Mesenchymal stem cell (in vitro differentiated cells and primary cell): Measurements from ENCODE around the gene ZNF133. TPM values are rescaled to one million over a fixed set of nuclear protein-coding genes. Genes with fewer than 3 reads are reported as not detected.

ENCODE experiments used
- DNase-seq: peaks from one replicate; pipeline ENCODE4 v3.0.0-alpha.2; 2013
- H2AFZ ChIP-seq: one replicate; pipeline ENCODE4 v1.6.1; 2013; ENCODE audit warnings: low read depth, mild to moderate bottlenecking, control low read depth, inconsistent platforms, low read length, moderate library complexity
- H2AK5ac ChIP-seq: 2 replicates; pipeline ENCODE4 v1.6.1; 2013; ENCODE audit warnings: low read length, moderate library complexity, mild to moderate bottlenecking, inconsistent platforms; ENCODE audit not compliant: severe bottlenecking
- H2BK120ac ChIP-seq: one replicate; pipeline ENCODE4 v1.6.1; 2013; ENCODE audit warnings: low read depth, mild to moderate bottlenecking, inconsistent platforms, low read length, moderate library complexity
- H2BK12ac ChIP-seq, 2 experiments: one replicate each; pipeline ENCODE4 v1.6.1; 2013; ENCODE audit warnings: inconsistent platforms in 2 of 2, low read length in 2 of 2, mild to moderate bottlenecking in 2 of 2, moderate library complexity in 2 of 2, control low read depth in 1 of 2
- H2BK15ac ChIP-seq: one replicate; pipeline ENCODE4 v1.6.1; 2013; ENCODE audit warnings: mild to moderate bottlenecking, low read depth, inconsistent platforms; ENCODE audit not compliant: poor library complexity, severe bottlenecking
- H2BK5ac ChIP-seq: 2 replicates; pipeline ENCODE4 v1.6.1; 2013; ENCODE audit warnings: low read depth, mild to moderate bottlenecking, low read length, control low read depth, inconsistent platforms; ENCODE audit not compliant: poor library complexity, severe bottlenecking
- H3K14ac ChIP-seq, 2 experiments: one replicate each; pipeline ENCODE4 v1.6.1; 2013; ENCODE audit warnings: inconsistent platforms in 2 of 2, low read length in 2 of 2, control low read depth in 1 of 2, mild to moderate bottlenecking in 1 of 2, moderate library complexity in 1 of 2
- H3K18ac ChIP-seq, 2 experiments: one replicate each; pipeline ENCODE4 v1.6.1; 2013; ENCODE audit warnings: inconsistent platforms in 2 of 2, low read length in 2 of 2, control low read depth in 1 of 2, low read depth in 1 of 2, mild to moderate bottlenecking in 1 of 2
- H3K23ac ChIP-seq, 2 experiments: one replicate each; pipeline ENCODE4 v1.6.1; 2013; ENCODE audit warnings: inconsistent platforms in 2 of 2, low read length in 2 of 2, mild to moderate bottlenecking in 2 of 2, moderate library complexity in 2 of 2, control low read depth in 1 of 2
- H3K27ac ChIP-seq: 2 replicates; pipeline ENCODE4 v1.5.1; 2013; ENCODE audit warnings: mild to moderate bottlenecking, moderate library complexity, low read length, control low read depth, inconsistent platforms; ENCODE audit not compliant: poor library complexity, severe bottlenecking
- H3K27me3 ChIP-seq, 2 experiments: 2 replicates each; pipeline versions ENCODE4 v1.6.1 to v1.7.0; 2013; ENCODE audit warnings: low read length in 2 of 2, mild to moderate bottlenecking in 2 of 2, moderate library complexity in 2 of 2, control low read depth in 1 of 2, inconsistent platforms in 1 of 2; ENCODE audit not compliant: control insufficient read depth in 1 of 2, insufficient read depth in 1 of 2
- H3K36me3 ChIP-seq, 2 experiments: 2 replicates each; pipeline versions ENCODE4 v1.6.1 to v1.7.0; 2013; ENCODE audit warnings: low read length in 2 of 2, control low read depth in 1 of 2, inconsistent platforms in 1 of 2, low read depth in 1 of 2, mild to moderate bottlenecking in 1 of 2; ENCODE audit not compliant: insufficient read depth in 2 of 2, control insufficient read depth in 1 of 2
- H3K4ac ChIP-seq, 2 experiments: one replicate each; pipeline ENCODE4 v1.6.1; 2013; ENCODE audit warnings: inconsistent platforms in 2 of 2, low read length in 2 of 2, mild to moderate bottlenecking in 2 of 2, moderate library complexity in 2 of 2, control low read depth in 1 of 2, low read depth in 1 of 2
- H3K4me1 ChIP-seq: 2 replicates; pipeline ENCODE4 v1.6.1; 2013; ENCODE audit warnings: low read depth, low read length, control low read depth; ENCODE audit not compliant: control insufficient read depth, insufficient read depth
- H3K4me2 ChIP-seq: 2 replicates; pipeline ENCODE4 v1.6.1; 2013; ENCODE audit warnings: low read length, mild to moderate bottlenecking, inconsistent platforms; ENCODE audit not compliant: poor library complexity, severe bottlenecking
- H3K4me3 ChIP-seq, 2 experiments: 2 replicates each; pipeline versions ENCODE4 v1.5.1 to v1.7.0; 2013; ENCODE audit warnings: low read length in 2 of 2, mild to moderate bottlenecking in 2 of 2, control low read depth in 1 of 2, low read depth in 1 of 2; ENCODE audit not compliant: insufficient read depth in 1 of 2
- H3K79me1 ChIP-seq: replicated peaks from 2 replicates; pipeline ENCODE4 v1.6.1; 2013; ENCODE audit warnings: mild to moderate bottlenecking, control low read depth, low read length, inconsistent platforms; ENCODE audit not compliant: poor library complexity, severe bottlenecking
- H3K9ac ChIP-seq: 2 replicates; pipeline ENCODE4 v1.7.0; 2013; ENCODE audit warnings: mild to moderate bottlenecking, low read length, moderate library complexity
- H3K9me3 ChIP-seq: 2 replicates; pipeline ENCODE4 v1.7.0; 2013; ENCODE audit warnings: mild to moderate bottlenecking, low read length; ENCODE audit not compliant: control insufficient read depth
- H4K8ac ChIP-seq: one replicate; pipeline ENCODE4 v1.6.1; 2013; ENCODE audit warnings: inconsistent platforms, mild to moderate bottlenecking, low read length, moderate library complexity
- H4K91ac ChIP-seq: one replicate; pipeline ENCODE4 v1.6.1; 2013; ENCODE audit warnings: mild to moderate bottlenecking, low read length, inconsistent platforms
- WGBS: methylation state at CpG from one replicate; pipeline ENCODE4 v1.1.7; 2013; ENCODE audit warnings: mixed read lengths; 5-methylcytosine and 5-hydroxymethylcytosine counted together
- small RNA-seq: library from polyadenylated mRNA; stranded (forward); fragments of <200 nt; extraction: miRNeasy Mini kit (QIAGEN cat#:217004); gene quantifications from one replicate; pipeline ENCODE3, GENCODE V24; 2013; ENCODE audit warnings: low read depth

Gene ZNF133

DNA sequence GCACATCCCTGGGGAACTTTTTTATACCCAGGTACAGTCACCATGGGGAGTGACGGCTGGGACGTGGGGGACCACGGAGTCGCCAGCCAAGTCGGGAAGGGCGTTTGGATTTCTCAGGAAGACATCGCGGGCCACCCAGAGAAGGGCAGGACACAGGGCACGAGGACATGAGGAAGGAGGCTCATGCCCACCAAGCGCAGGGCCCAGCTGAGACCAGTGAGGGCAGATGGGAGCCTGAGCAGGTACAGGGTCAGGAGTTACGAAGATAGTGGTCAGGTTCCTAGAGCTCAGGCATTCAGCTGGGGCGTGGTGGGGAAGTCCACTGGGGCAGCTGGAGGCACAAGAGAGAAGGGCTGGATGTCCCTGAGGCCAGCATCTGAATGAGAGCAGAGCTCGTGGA lies 74.6 kb downstream of the ZNF133 start:
- Histone ChIP-seq H2AK5ac (no peak overlapping the region), H3K79me1 (no peaks in the 10 kb centered on the region), H3K23ac (no peak overlapping the region), H3K4me3 (no peak overlapping the region), H3K36me3 (no peaks in the 10 kb centered on the region), H3K4me1 (peaks cover 2% of the 10 kb centered on the region), H3K27ac (no peak overlapping the region), H2AFZ (no peak overlapping the region), H3K18ac (no peak overlapping the region), H3K14ac (no peak overlapping the region), H3K9me3 (no peaks in the 10 kb centered on the region), H4K91ac (no peak overlapping the region), H3K4me2 (no peak overlapping the region), H3K4ac (no peak overlapping the region), H4K8ac (no peak overlapping the region), H2BK15ac (no peak overlapping the region), H2BK120ac (no peak overlapping the region), H2BK12ac (no peak overlapping the region), H3K9ac (no peak overlapping the region), H2BK5ac (no peak overlapping the region), H3K27me3 (peaks cover 3 to 8% of the 10 kb centered on the region in 2 experiments)
- WGBS = 86% methylated on average over 12 of the region's 13 CpGs
- DNase-seq = no peak

DNA sequence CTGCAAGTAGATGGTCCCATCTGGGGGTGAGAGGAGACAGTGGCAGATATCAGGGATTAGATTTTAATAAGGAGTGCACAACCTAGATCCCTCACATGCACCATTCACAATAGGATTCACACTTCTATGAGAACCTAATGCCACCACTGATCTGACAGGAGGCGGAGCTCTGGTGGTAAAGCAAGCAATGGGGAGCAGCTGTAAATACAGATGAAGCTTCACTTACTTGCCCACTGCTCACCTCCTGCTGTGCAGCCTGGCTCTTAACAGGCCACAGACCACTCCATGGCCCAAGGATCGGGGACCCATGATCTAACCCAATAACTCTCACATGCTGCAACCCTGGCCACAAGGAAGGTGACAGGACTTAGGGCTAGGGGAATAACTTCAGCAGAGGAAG lies 75.4 kb downstream of the ZNF133 start:
- Histone ChIP-seq H3K4me1 (peaks cover 2% of the 10 kb centered on the region), H3K4ac (no peak overlapping the region), H3K14ac (no peak overlapping the region), H3K23ac (no peak overlapping the region), H2BK5ac (no peak overlapping the region), H2AFZ (no peak overlapping the region), H3K27me3 (peaks cover 0 to 3% of the 10 kb centered on the region in 2 experiments), H4K8ac (no peak overlapping the region), H3K9ac (no peak overlapping the region), H3K4me3 (no peak overlapping the region), H3K18ac (no peak overlapping the region), H2BK120ac (no peak overlapping the region), H2AK5ac (no peak overlapping the region), H3K36me3 (no peaks in the 10 kb centered on the region), H3K9me3 (no peaks in the 10 kb centered on the region), H3K4me2 (no peak overlapping the region), H3K79me1 (no peaks in the 10 kb centered on the region), H2BK12ac (no peak overlapping the region), H3K27ac (no peak overlapping the region), H4K91ac (no peak overlapping the region), H2BK15ac (no peak overlapping the region)
- DNase-seq = no peak
- WGBS = 85% methylated on average over 1 of the region's 2 CpGs

DNA sequence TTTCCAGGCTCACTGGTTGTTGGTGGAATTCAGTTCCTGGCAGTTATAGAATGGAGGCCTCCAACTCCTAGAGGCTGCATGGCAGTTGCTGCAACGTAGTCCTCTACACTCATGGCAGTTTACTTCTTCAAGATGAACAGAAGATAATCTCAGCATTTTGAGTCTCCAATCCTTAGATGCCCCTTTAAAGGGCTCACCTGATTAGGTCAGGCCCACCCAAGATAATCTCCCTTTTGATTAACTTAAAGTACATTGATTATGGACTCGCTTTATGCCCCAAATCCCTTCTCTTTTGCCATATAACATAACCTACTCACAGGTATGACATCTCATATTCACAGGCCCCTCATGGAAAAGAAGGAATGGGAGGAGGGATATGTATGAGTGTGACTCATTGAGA lies 76.4 kb downstream of the ZNF133 start:
- Histone ChIP-seq H2BK15ac (no peak overlapping the region), H3K9ac (no peak overlapping the region), H3K27me3 (no peaks in the 10 kb centered on the region), H3K14ac (no peak overlapping the region), H4K8ac (no peak overlapping the region), H3K36me3 (no peaks in the 10 kb centered on the region), H2AK5ac (no peak overlapping the region), H3K23ac (no peak overlapping the region), H2AFZ (no peak overlapping the region), H3K4me1 (peaks cover 2% of the 10 kb centered on the region), H3K4ac (no peak overlapping the region), H3K9me3 (no peaks in the 10 kb centered on the region), H2BK12ac (no peak overlapping the region), H4K91ac (no peak overlapping the region), H3K27ac (no peak overlapping the region), H3K4me2 (no peak overlapping the region), H2BK120ac (no peak overlapping the region), H2BK5ac (no peak overlapping the region), H3K18ac (no peak overlapping the region), H3K4me3 (no peak overlapping the region), H3K79me1 (no peaks in the 10 kb centered on the region)
- DNase-seq = no peak
- 46% methylated on average over 1 of the region's 2 CpGs for WGBS

Small RNA genes within 50 kb of the gene (small RNA-seq; reads per million reads assigned to genes)
- gene RN7SL14P = not detected
- gene RNU2-56P = not detected
